GM13977 (cell line): ENCODE data around the gene COL17A1.

ENCODE experiments used
- DNase-seq: peaks from one replicate; pipeline ENCODE4 v3.0.0; 2012; ENCODE audit warnings: low spot score
- in situ Hi-C: fragments of 300-500 bp; cut with MboI; formaldehyde crosslinking; loops from one replicate; pipeline ENCODE4 v1.12.0; 2022; ENCODE audit warnings: low sequenced_read_pairs, low pct_unique_long_range_greater_than_20kb, mixed read lengths, inconsistent platforms; ENCODE audit not compliant: unreplicated experiment
- TF ChIP-seq, protein P1 (sequence below): IDR thresholded peaks from 2 replicates; pipeline ENCODE4 v1.5.1; 2012; ENCODE audit warnings: mild to moderate bottlenecking, control low read depth; ENCODE audit not compliant: insufficient read depth; ENCODE audit errors: extremely low read depth, missing control alignments

The COL17A1 gene

DNA sequence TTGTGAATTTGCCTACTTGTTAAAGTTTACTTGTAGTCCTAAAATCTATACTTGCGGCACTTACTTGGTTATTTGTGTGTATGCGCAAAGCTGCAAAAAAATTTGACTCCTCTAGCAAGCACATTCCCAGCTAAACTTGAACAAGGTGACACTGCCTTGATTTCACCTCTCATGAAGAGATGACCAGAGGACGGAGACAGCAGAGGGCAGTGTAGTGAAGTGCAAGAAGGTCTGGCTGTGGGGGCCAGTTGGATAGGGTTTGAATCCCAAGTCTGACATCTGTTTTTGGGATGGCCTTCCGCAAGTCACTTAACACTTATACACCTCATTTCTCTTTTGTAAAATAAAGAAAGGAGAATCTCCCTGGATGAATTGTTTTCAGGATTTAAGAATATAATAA, 103.0 kb downstream of the COL17A1 start:
- DNase-seq, result no peak
- TF ChIP-seq, protein P1, sequence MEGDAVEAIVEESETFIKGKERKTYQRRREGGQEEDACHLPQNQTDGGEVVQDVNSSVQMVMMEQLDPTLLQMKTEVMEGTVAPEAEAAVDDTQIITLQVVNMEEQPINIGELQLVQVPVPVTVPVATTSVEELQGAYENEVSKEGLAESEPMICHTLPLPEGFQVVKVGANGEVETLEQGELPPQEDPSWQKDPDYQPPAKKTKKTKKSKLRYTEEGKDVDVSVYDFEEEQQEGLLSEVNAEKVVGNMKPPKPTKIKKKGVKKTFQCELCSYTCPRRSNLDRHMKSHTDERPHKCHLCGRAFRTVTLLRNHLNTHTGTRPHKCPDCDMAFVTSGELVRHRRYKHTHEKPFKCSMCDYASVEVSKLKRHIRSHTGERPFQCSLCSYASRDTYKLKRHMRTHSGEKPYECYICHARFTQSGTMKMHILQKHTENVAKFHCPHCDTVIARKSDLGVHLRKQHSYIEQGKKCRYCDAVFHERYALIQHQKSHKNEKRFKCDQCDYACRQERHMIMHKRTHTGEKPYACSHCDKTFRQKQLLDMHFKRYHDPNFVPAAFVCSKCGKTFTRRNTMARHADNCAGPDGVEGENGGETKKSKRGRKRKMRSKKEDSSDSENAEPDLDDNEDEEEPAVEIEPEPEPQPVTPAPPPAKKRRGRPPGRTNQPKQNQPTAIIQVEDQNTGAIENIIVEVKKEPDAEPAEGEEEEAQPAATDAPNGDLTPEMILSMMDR, result peak; percentile 46
- in situ Hi-C loops, result no loop called here
